ENCODE results near the gene SLCO2B1.

DNA sequence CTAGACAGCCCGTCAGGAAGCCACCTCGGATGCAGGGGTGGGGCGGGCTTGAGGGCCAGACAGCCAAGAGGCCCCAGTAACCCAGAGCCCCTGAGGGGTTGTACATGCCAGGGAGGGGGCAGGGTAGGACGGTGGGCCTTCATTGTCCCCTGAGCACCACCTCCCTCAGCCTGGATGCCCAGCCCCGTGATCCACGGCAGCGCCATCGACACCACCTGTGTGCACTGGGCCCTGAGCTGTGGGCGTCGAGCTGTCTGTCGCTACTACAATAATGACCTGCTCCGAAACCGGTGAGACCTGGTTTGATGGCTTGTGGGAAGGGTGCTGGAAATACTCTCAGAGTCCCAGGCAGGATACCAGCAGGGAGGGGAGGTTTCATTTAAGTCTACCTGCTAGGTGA lies 52.2 kb downstream of the SLCO2B1 start:
- TF ChIP-seq, protein P1, sequence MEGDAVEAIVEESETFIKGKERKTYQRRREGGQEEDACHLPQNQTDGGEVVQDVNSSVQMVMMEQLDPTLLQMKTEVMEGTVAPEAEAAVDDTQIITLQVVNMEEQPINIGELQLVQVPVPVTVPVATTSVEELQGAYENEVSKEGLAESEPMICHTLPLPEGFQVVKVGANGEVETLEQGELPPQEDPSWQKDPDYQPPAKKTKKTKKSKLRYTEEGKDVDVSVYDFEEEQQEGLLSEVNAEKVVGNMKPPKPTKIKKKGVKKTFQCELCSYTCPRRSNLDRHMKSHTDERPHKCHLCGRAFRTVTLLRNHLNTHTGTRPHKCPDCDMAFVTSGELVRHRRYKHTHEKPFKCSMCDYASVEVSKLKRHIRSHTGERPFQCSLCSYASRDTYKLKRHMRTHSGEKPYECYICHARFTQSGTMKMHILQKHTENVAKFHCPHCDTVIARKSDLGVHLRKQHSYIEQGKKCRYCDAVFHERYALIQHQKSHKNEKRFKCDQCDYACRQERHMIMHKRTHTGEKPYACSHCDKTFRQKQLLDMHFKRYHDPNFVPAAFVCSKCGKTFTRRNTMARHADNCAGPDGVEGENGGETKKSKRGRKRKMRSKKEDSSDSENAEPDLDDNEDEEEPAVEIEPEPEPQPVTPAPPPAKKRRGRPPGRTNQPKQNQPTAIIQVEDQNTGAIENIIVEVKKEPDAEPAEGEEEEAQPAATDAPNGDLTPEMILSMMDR (IDR thresholded peaks at IDR 0.05; ENCODE audit: borderline replicate concordance, extremely low read depth, low read length, poor library complexity, severe bottlenecking), result no peak
- TF ChIP-seq EZH2 (IDR thresholded peaks at IDR 0.05; ENCODE audit: borderline replicate concordance, low read depth, low read length, severe bottlenecking), result no peak
